ENCODE results near the gene LTK.

- no peak for TF ChIP-seq TAF1 (IDR thresholded peaks at IDR 0.05; ENCODE audit: low read depth)
- no peak for TF ChIP-seq REST (IDR thresholded peaks at IDR 0.05; ENCODE audit: low read depth)
- no peak for TF ChIP-seq RAD21 (IDR thresholded peaks at IDR 0.05; ENCODE audit: low read depth)
- no peak for TF ChIP-seq TEAD4 (IDR thresholded peaks at IDR 0.05)
- no peak for TF ChIP-seq YY1 (IDR thresholded peaks at IDR 0.05; ENCODE audit: low read depth)
- no peak for TF ChIP-seq TCF12 (IDR thresholded peaks at IDR 0.05; ENCODE audit: low read depth)
- no peak for TF ChIP-seq MAX (IDR thresholded peaks at IDR 0.05)
- no peak for TF ChIP-seq ZBTB7A (IDR thresholded peaks at IDR 0.05; ENCODE audit: low read depth)
- TF ChIP-seq FOXM1 (IDR thresholded peaks at IDR 0.05; ENCODE audit: borderline replicate concordance, low read depth) = no peak
- TF ChIP-seq EP300 (IDR thresholded peaks at IDR 0.05; ENCODE audit: borderline replicate concordance) = no peak
- TF ChIP-seq EGR1 (IDR thresholded peaks at IDR 0.05) = no peak
- no peak for TF ChIP-seq CEBPB (IDR thresholded peaks at IDR 0.05)
- TF ChIP-seq NFIC (IDR thresholded peaks at IDR 0.05) = no peak
These were observed 48.6 kb downstream of the LTK start for GRCh38 chr15:41464889-41465580.

All from Ishikawa (cell line).